HT1080 (cell line): ENCODE measurements around the gene HAGHL. TPM values are rescaled to one million over a fixed set of nuclear protein-coding genes. Genes with fewer than 3 reads are reported as not detected.
A peak's percentile ranks its signal among the peaks of the same experiment; 100 is the strongest.

Experiments used
- DNase-seq: peaks from one replicate; pipeline ENCODE4 v3.0.0-alpha.2; 2015; ENCODE audit warnings: low read depth
- total RNA-seq: library from RNA; depleted of rRNA; stranded (reverse); fragments of >200 nt; shearing (Covaris generic); gene quantifications from 2 replicates; pipeline ENCODE4 v1.2.3, GENCODE V29; 2014

Gene HAGHL
- total RNA-seq, 1 experiment from 2014 or later: 18.6 TPM

- no peak for DNase-seq
These were observed 20.5 kb upstream of the HAGHL start for GRCh38 chr16:706189-707061.

GRCh38 chr16:707062-707538 lies 19.8 kb upstream of the HAGHL start:
- no peak for DNase-seq

- DNase-seq: no peak
These were observed 18.9 kb upstream of the HAGHL start for GRCh38 chr16:708019-708418.

DNA sequence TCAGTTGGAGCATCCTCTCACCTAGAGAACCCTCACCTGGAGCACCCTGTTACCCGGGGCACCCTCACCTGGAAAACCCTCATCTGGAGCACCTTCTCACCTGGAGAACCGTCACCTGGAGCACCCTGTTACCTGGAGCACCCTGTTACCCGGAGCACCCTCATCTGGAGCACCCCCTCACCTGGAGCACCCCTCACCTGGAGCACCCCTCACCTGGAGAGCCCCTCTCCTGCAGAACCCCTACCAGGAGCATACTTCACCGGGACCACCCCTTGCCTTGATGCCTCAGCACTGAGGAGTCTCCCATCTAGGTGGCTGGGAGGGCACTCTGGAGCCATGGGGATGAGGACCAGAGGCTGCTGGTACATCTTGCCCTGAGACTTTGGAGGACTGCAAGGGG lies 17.9 kb upstream of the HAGHL start:
- no peak for DNase-seq

DNA sequence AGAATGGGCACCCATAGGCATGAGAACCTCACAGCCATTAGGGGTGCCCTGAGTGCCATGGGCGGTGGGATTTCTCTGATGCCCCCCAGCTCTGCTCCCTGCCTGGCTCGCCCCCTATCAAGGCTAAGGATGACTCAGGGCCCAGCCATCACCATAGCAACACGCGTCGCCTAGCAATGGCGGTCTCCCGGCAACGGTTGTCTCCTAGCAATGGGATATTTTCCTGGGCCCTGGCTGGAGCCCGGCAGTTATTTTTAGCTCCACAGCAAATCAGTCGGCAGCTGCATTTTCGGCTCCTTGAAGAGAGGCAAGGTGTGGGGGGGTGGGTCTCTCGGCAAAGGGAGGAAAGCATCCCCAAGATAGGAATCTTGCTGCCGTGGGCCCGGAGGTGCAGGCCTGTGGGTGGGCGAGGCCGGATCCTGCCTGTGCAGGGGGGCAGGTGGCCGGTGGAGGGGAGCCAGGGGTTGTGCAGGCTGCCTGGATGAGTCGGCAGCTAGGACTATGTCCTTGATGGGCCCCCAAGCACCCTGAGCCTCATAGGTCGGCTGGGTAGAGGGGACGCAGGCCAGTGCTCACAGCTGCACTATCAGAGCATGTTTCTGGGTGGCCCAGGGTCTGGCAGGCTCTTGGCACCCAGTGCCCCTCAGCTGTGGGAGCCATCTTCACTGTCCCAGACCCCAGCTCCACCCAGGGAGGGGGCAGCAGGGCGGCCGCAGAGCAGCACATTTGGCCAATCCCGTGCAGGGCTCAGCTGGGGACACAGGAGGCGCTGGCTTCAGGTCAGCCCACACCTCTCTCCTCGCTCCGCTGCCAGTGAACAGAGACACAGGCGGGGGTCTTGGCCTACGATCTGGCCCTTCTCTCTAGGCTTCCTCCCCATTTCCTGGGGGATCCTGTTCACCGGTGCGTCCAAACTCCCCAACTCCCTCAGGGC lies 17.1 kb upstream of the HAGHL start:
- DNase-seq: peak; percentile 86

- DNase-seq: no peak
These were observed 16.3 kb upstream of the HAGHL start for GRCh38 chr16:710500-711075.

DNA sequence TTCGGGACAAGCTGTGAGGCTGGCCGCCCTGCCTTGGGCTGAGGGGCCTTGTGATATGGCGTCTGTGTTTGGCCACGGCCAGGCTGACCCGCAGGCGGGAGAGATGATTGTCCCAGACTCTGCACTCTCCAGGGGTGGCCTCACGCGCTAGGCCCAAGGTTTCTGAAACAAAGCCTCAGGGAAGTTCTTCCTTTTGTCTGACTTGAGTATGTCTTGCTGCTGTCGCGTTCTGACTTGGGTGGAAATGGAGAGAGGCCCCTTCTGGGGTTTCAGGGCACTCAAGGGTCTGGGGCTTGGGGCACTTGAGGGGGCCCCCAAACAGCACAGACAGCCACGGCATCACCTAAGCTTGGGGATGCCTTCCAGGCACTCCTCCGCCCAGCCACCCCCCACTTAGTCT lies 15.8 kb upstream of the HAGHL start:
- DNase-seq: no peak

- DNase-seq: peak; percentile 67
These were observed 15.2 kb upstream of the HAGHL start for GRCh38 chr16:711548-712320.

DNA sequence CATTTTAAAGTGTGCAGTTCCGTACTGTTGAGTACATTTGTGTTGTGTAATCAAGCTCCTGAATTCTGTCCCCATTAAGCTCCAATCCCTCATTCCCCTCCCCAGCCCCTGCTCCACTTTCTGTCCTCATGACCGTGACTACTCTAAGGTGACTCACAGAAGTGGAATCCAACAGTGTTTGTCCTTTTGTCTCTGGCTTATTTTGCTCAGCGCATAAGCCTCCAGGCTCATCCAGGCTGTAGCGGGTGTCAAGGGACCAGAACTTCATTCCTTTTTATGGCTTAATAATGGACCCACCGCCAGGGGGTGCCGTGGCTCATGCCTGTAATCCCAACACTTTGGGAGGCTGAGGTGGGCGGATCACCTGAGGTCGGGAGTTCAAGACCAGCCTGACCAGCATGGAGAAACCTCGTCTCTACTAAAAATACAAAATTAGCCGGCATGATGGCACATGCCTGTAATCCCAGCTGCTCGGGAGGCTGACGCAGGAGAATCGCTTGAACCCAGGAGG lies 14.1 kb upstream of the HAGHL start:
- DNase-seq: peak; percentile 96

DNA sequence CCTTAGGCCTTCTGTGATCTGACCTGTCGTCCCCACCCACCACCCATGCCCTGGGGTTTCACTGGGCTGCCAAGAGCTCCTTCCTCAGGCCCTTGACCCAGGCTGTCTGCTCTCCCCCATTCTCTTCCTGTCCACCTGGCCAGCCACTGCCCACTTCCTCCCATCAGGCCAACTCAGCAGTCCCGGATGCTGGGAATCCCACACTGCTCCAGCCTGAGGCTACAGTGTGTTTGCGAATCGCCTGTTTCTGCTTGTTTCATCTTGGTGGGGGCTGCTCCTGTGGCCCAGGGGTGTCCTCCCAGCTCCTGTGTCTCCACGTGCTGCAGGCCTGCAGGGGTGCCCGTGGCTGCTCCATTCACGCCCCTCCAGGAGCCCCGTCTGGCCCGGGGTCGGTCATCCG lies 12.8 kb upstream of the HAGHL start:
- DNase-seq: peak; percentile 60

DNA sequence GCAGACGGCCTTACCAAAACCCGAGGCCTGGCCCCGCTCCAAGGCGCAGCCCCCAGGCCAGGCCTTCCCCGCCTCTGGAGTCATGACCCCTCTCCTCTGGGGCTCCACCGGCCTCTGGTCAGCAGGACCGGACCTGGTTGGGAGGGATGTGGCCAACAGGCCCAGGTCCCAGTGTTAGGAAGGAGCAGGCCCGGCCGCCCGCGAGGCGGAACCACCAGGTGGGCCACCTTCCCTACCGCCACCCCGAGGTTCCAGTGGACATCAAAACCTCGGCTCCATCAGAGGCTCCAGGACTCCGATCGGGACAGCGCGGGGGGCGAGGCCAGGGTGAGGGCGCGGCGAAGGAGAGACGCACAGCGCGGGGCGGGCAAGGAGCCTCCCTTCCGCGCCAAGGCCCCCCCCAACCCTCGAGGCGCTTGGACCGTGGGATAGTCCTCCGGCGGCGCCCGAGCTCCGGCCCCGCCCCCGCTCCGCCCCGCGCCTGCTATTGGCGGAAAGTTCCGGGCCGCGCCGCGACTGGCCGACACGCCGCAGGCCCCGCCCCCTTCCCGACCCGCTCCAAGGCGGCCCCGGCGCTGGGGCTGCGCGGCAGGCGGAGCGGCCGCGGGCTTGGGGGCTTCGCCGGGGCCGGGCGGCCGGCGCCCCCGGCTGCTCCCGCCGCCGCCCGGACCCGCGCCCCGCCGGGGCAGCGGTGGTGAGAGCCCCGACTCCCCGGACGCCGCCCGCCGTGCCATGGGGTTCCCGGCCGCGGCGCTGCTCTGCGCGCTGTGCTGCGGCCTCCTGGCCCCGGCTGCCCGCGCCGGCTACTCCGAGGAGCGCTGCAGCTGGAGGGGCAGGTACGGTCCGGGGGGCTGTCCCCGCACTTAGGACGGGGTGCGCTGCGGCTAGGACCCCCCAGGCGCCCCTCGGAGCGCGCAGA lies 12.1 kb upstream of the HAGHL start, which contains the start of gene METRN:
TSS of gene METRN (plus strand) at position 561 of the 919 bp plus-strand sequence. CDS start at position 733, 172 bp downstream.
- peak; percentile 80 for DNase-seq

DNA sequence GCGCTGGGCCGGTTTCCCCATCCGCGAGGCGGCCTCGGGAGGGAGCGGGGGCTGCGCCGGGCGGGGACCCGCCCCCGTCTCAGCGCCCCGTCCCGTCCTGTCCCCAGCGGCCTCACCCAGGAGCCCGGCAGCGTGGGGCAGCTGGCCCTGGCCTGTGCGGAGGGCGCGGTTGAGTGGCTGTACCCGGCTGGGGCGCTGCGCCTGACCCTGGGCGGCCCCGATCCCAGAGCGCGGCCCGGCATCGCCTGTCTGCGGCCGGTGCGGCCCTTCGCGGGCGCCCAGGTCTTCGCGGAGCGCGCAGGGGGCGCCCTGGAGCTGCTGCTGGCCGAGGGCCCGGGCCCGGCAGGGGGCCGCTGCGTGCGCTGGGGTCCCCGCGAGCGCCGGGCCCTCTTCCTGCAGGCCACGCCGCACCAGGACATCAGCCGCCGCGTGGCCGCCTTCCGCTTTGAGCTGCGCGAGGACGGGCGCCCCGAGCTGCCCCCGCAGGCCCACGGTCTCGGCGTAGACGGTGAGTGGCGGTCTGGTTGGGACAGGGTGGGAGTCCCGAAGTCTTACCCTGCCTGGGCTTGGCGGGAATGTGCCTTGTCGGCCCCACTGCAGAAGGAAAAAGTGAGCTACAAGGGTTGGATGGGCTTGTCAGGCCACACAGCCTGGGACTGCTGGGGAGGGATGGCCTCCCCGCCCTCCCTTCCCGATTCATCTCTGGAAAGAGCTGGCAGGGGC lies 11.3 kb upstream of the HAGHL start:
- no peak for DNase-seq

DNA sequence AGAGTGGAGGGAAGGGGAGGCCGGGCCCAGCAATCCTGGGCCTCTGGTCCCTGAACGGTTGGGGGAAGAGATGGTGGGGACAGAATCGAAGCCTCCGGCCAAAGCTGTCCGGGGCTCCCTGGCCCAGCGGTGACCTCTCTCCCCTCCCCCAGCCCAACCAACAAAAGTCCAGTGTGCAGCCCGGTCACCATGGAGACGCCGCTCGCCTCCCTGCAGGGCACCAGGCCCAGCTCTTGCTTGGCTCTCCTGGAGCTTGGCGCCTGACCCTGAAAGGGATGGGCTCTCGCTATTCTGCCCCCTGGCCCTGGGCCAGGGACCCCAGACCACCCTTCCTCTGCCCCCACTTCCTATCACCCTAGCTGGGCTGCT lies 10.7 kb upstream of the HAGHL start:
- DNase-seq: no peak

DNA sequence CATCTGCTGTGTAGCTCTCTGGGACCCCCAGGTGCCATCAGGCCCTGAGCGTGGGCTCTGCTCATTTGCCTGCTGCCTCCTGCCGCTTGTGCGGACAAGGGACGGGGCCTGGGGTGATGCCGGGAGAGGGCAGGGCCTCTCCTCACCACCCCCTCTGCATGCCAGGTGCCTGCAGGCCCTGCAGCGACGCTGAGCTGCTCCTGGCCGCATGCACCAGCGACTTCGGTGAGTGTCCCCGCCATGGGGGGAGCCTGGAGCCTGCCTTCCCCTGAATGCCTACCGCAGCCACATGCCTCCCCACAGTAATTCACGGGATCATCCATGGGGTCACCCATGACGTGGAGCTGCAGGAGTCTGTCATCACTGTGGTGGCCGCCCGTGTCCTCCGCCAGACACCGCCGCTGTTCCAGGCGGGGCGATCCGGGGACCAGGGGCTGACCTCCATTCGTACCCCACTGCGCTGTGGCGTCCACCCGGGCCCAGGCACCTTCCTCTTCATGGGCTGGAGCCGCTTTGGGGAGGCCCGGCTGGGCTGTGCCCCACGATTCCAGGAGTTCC lies 10.1 kb upstream of the HAGHL start:
- no peak for DNase-seq

GRCh38 chr16:717450-718245 lies 9.3 kb upstream of the HAGHL start:
- DNase-seq: no peak

DNA sequence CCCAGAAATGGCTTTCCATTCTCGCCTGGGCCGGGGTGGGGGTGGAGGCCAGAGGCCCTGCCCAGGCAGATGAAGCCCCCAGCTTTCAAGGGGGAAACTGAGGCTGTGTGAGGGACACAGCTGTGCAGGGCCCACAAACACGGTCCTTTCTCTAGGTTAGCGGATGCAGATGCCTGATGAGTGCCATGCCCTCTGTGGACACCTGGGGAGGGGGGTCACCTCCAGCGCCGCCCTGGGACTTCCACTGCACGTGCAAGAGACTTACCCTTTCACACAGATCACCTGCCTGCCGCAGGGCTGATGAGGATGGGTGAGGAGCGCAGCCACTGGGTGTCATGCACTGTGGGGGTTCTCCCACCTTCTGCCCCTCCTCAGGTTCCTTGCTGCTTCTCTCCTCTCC lies 8.5 kb upstream of the HAGHL start:
- DNase-seq: no peak

DNA sequence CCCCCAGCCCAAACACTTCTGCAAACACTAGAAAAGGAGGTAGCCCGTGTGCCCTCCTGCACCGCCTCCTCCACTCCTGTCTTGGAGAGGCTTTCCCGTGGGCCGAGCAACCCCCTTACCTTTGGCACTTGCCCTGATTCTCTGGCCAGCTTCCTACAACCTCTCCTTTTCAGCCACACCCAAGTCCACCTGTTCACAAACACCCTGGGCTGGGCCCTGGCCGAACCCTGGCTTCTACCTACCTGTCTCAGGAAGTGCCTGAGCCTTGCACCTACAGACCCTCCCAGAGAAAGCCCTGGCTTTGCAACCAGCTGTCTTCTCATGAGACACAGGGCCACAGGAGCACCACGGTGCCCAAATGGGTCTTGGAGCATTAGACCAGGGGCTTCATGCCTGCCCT lies 8.0 kb upstream of the HAGHL start:
- no peak for DNase-seq
